ENCODE results near the gene PKP4. TPM values are rescaled to one million over a fixed set of nuclear protein-coding genes. Genes with fewer than 3 reads are reported as not detected.

The PKP4 gene
- total RNA-seq, 3 donors from 2014 or later = 41.6 to 59.1 (median 51.1) TPM

- no peak for TF ChIP-seq CTCF (IDR thresholded peaks at IDR 0.05)
- DNase-seq = no peak
- Histone ChIP-seq H3K4me3 (no peak overlapping the region), H3K4me1 (ENCODE audit: low read depth) (no peaks in the 10 kb centered on the region), H3K9me3 (no peaks in the 10 kb centered on the region), H3K36me3 (ENCODE audit: low read depth) (no peaks in the 10 kb centered on the region)
- no peak for ATAC-seq
- intact Hi-C loops (cut with DNase I, micrococcal nuclease) = no loop called here
Observed at GRCh38 chr2:158510887-158511286, 54.1 kb downstream of the PKP4 start.

GRCh38 chr2:158511706-158512105, 55.0 kb downstream of the PKP4 start:
- no peak for TF ChIP-seq CTCF (IDR thresholded peaks at IDR 0.05)
- Histone ChIP-seq H3K4me1 (ENCODE audit: low read depth) (no peaks in the 10 kb centered on the region), H3K36me3 (ENCODE audit: low read depth) (no peaks in the 10 kb centered on the region), H3K9me3 (no peaks in the 10 kb centered on the region), H3K4me3 (no peak overlapping the region)
- DNase-seq = no peak
- no peak for ATAC-seq
- intact Hi-C loops (cut with DNase I, micrococcal nuclease) = no loop called here

GRCh38 chr2:158512323-158512722, 55.6 kb downstream of the PKP4 start:
- intact Hi-C loops (cut with DNase I, micrococcal nuclease) = no loop called here
- ATAC-seq = no peak
- Histone ChIP-seq H3K36me3 (ENCODE audit: low read depth) (no peaks in the 10 kb centered on the region), H3K4me1 (ENCODE audit: low read depth) (no peaks in the 10 kb centered on the region), H3K9me3 (no peaks in the 10 kb centered on the region), H3K4me3 (no peak overlapping the region)
- TF ChIP-seq CTCF (IDR thresholded peaks at IDR 0.05) = no peak
- no peak for DNase-seq

- Histone ChIP-seq H3K4me3 (no peak overlapping the region), H3K9me3 (no peaks in the 10 kb centered on the region), H3K4me1 (ENCODE audit: low read depth) (no peaks in the 10 kb centered on the region), H3K36me3 (ENCODE audit: low read depth) (no peaks in the 10 kb centered on the region)
- DNase-seq = no peak
- no peak for TF ChIP-seq CTCF (IDR thresholded peaks at IDR 0.05)
- intact Hi-C loops (cut with DNase I, micrococcal nuclease) = no loop called here
- no peak for ATAC-seq
Observed at GRCh38 chr2:158513841-158514240, 57.1 kb downstream of the PKP4 start.

- no peak for ATAC-seq
- DNase-seq = no peak
- no peak for TF ChIP-seq CTCF (IDR thresholded peaks at IDR 0.05)
Observed at GRCh38 chr2:158518084-158518483, 61.3 kb downstream of the PKP4 start.

GRCh38 chr2:158519481-158519880, 62.7 kb downstream of the PKP4 start:
- no peak overlapping the region for H3K4me3 ChIP-seq
- no peak for TF ChIP-seq CTCF (IDR thresholded peaks at IDR 0.05)
- no peak for ATAC-seq
- intact Hi-C loops (cut with DNase I, micrococcal nuclease) = no loop called here
- no peaks in the 10 kb centered on the region for H3K4me1 ChIP-seq (ENCODE audit: low read depth)
- no peaks in the 10 kb centered on the region for H3K9me3 ChIP-seq
- H3K36me3 ChIP-seq (ENCODE audit: low read depth) = no peaks in the 10 kb centered on the region
- DNase-seq = no peak

More at GRCh38 chr2:158518084-158518483, 61.3 kb downstream of the PKP4 start:
- intact Hi-C loops (cut with DNase I, micrococcal nuclease) = no loop called here
- Histone ChIP-seq H3K36me3 (ENCODE audit: low read depth) (no peaks in the 10 kb centered on the region), H3K4me3 (no peak overlapping the region), H3K4me1 (ENCODE audit: low read depth) (no peaks in the 10 kb centered on the region), H3K9me3 (no peaks in the 10 kb centered on the region)

Data from mucosa of descending colon (tissue), 3 donors.